ENCODE measurements around the gene PLD5. TPM values are rescaled to one million over a fixed set of nuclear protein-coding genes. Genes with fewer than 3 reads are reported as not detected.

PLD5 gene
- total and polyA plus RNA-seq, 2 of the 13 experiments (the other 11 are each of a cell fraction or from before 2014, with no cell fraction given), result not detected

DNA sequence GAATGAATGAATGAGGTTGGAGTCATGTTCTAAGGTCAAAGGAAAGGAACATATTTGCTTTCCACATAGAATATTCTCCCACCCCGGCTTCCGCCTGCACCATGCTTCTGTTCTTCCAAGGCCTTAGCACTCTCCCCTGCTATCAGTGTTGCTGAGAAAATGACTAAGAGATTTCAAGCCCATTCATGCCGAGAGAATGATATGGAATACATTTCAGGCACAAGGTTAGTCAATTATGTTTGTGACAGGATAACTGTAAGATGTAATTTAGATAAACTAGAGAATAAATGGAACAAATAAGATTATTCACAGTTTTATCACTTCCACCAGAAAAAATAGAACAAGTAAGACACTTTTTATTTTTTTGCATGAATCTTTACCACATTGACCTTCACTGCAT is 122.6 kb downstream of the PLD5 start (continued):
- TF ChIP-seq, protein P1, sequence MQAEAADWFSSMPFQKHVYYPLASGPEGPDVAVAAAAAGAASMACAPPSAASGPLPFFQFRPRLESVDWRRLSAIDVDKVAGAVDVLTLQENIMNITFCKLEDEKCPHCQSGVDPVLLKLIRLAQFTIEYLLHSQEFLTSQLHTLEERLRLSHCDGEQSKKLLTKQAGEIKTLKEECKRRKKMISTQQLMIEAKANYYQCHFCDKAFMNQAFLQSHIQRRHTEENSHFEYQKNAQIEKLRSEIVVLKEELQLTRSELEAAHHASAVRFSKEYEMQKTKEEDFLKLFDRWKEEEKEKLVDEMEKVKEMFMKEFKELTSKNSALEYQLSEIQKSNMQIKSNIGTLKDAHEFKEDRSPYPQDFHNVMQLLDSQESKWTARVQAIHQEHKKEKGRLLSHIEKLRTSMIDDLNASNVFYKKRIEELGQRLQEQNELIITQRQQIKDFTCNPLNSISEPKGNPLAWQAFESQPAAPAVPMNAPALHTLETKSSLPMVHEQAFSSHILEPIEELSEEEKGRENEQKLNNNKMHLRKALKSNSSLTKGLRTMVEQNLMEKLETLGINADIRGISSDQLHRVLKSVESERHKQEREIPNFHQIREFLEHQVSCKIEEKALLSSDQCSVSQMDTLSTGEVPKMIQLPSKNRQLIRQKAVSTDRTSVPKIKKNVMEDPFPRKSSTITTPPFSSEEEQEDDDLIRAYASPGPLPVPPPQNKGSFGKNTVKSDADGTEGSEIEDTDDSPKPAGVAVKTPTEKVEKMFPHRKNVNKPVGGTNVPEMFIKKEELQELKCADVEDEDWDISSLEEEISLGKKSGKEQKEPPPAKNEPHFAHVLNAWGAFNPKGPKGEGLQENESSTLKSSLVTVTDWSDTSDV (CRISPR knock-in tag; IDR thresholded peaks at IDR 0.05), result no peak
- TF ChIP-seq NFKBIZ (CRISPR knock-in tag; IDR thresholded peaks at IDR 0.05) (no peak), HNF4A (CRISPR knock-in tag; IDR thresholded peaks at IDR 0.05) (no peak), PITX1 (CRISPR knock-in tag; IDR thresholded peaks at IDR 0.05) (no peak), RNF2 (conservative IDR thresholded peaks at IDR 0.05; ENCODE audit: low read depth) (no peak)
- TF ChIP-seq, protein P2, sequence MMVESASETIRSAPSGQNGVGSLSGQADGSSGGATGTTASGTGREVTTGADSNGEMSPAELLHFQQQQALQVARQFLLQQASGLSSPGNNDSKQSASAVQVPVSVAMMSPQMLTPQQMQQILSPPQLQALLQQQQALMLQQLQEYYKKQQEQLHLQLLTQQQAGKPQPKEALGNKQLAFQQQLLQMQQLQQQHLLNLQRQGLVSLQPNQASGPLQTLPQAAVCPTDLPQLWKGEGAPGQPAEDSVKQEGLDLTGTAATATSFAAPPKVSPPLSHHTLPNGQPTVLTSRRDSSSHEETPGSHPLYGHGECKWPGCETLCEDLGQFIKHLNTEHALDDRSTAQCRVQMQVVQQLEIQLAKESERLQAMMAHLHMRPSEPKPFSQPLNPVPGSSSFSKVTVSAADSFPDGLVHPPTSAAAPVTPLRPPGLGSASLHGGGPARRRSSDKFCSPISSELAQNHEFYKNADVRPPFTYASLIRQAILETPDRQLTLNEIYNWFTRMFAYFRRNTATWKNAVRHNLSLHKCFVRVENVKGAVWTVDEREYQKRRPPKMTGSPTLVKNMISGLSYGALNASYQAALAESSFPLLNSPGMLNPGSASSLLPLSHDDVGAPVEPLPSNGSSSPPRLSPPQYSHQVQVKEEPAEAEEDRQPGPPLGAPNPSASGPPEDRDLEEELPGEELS (CRISPR knock-in tag; IDR thresholded peaks at IDR 0.05), result no peak

DNA sequence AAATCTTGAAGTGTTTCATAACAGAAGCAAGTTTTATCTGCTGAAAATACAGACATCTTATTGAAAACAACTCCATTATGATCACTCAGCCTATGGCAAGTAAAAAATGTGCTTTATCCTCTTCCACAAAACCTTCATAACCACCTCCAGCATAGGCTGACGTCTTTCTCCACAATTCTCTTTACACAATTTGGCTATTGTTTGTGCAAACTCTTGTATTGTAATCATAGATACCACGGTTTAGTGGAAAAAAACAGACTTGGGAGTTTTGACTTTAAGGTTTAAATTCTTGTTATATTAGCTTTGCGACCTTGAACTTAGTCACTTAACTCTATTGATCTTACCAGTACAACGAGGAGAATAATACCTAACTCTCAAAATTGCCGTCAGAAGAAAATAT is 126.1 kb downstream of the PLD5 start:
- in situ Hi-C loops (cut with HindIII; ENCODE audit: extremely low pct_ligation_motif_present, low pct_unique_long_range_greater_than_20kb), result no loop called here
- Histone ChIP-seq H3K27me3 (ENCODE audit: control insufficient read depth in 1 of 2, insufficient read depth in 2 of 2, low read length in 2 of 2) (no peaks in the 10 kb centered on the region; a peak in 1 of 5 replicates), H3K27ac (ENCODE audit: extremely low read length, insufficient read depth, low read length) (no peak overlapping the region), H3K79me2 (ENCODE audit: insufficient read depth, low read length) (no peaks in the 10 kb centered on the region), H3K4me3 (replicated peaks in 1 of 3; ENCODE audit: insufficient read depth in 1 of 3, low read depth in 2 of 3, low read length in 3 of 3) (no peak overlapping the region), H3K4me2 (ENCODE audit: low read depth, low read length) (no peak overlapping the region), H4K20me1 (ENCODE audit: insufficient read depth, low read length) (no peaks in the 10 kb centered on the region), H3K9me3 (ENCODE audit: low read length) (no peaks in the 10 kb centered on the region), H3K9ac (ENCODE audit: insufficient read depth, low read depth, low read length) (no peak overlapping the region), H3K36me3 (replicated peaks in 1 of 2; ENCODE audit: control insufficient read depth in 1 of 2, insufficient read depth in 2 of 2, low read length in 2 of 2) (no peaks in the 10 kb centered on the region), H2AFZ (ENCODE audit: low read length) (no peak overlapping the region), H3K4me1 (ENCODE audit: insufficient read depth, low read length) (no peaks in the 10 kb centered on the region)
- no peak for FAIRE-seq
- no peak for ATAC-seq
- WGBS (ENCODE audit: low lambda C conversion rate), result 2% methylated on average over 5 of the region's 5 CpGs
- ChIA-PET CTCF (ENCODE audit: low intra/inter-chr PET ratio, low total read pairs) (no interaction called here), POLR2A (no interaction called here)
- DNase-seq (ENCODE audit: low spot score), result no peak
- BruUV-seq (replicated peaks), result no TSS peak
- intact Hi-C loops (cut with micrococcal nuclease; ENCODE audit: unreplicated experiment), result no loop called here
- TF ChIP-seq, protein P3, sequence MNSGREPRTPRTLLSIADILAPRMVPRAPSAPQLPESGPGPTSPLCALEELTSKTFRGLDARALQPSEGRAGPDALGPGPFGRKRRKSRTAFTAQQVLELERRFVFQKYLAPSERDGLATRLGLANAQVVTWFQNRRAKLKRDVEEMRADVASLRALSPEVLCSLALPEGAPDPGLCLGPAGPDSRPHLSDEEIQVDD (CRISPR knock-in tag; IDR thresholded peaks at IDR 0.05; ENCODE audit: borderline replicate concordance), result no peak
- TF ChIP-seq ZNF792 (CRISPR knock-in tag; IDR thresholded peaks at IDR 0.05) (no peak), KDM5B (CRISPR knock-in tag; IDR thresholded peaks at IDR 0.05; ENCODE audit: borderline replicate concordance) (no peak), ZNF205 (CRISPR knock-in tag; IDR thresholded peaks at IDR 0.05) (no peak), ATAD3A (CRISPR knock-in tag; IDR thresholded peaks at IDR 0.05) (no peak), RBFOX2 (IDR thresholded peaks at IDR 0.05; ENCODE audit: low read depth, low read length) (no peak), SP4 (CRISPR knock-in tag; IDR thresholded peaks at IDR 0.05) (no peak), SNRNP70 (IDR thresholded peaks at IDR 0.05; ENCODE audit: low read depth, low read length) (no peak), ZNF644 (CRISPR knock-in tag; IDR thresholded peaks at IDR 0.05; ENCODE audit: low read depth) (no peak), SIN3B (IDR thresholded peaks at IDR 0.05; ENCODE audit: low read length) (no peak)
- TF ChIP-seq, protein P4, sequence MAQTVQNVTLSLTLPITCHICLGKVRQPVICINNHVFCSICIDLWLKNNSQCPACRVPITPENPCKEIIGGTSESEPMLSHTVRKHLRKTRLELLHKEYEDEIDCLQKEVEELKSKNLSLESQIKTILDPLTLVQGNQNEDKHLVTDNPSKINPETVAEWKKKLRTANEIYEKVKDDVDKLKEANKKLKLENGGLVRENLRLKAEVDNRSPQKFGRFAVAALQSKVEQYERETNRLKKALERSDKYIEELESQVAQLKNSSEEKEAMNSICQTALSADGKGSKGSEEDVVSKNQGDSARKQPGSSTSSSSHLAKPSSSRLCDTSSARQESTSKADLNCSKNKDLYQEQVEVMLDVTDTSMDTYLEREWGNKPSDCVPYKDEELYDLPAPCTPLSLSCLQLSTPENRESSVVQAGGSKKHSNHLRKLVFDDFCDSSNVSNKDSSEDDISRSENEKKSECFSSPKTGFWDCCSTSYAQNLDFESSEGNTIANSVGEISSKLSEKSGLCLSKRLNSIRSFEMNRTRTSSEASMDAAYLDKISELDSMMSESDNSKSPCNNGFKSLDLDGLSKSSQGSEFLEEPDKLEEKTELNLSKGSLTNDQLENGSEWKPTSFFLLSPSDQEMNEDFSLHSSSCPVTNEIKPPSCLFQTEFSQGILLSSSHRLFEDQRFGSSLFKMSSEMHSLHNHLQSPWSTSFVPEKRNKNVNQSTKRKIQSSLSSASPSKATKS (CRISPR knock-in tag; IDR thresholded peaks at IDR 0.05), result no peak
- TF ChIP-seq, protein P5, sequence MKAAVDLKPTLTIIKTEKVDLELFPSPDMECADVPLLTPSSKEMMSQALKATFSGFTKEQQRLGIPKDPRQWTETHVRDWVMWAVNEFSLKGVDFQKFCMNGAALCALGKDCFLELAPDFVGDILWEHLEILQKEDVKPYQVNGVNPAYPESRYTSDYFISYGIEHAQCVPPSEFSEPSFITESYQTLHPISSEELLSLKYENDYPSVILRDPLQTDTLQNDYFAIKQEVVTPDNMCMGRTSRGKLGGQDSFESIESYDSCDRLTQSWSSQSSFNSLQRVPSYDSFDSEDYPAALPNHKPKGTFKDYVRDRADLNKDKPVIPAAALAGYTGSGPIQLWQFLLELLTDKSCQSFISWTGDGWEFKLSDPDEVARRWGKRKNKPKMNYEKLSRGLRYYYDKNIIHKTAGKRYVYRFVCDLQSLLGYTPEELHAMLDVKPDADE (CRISPR knock-in tag; IDR thresholded peaks at IDR 0.05), result no peak
